ENCODE measurements around the gene CACNA1E. TPM values are rescaled to one million over a fixed set of nuclear protein-coding genes. Genes with fewer than 3 reads are reported as not detected.

CACNA1E gene
- total RNA-seq: not detected

GRCh38 chr1:181483285-181484195, at the start of gene CACNA1E:
TSS of gene CACNA1E (plus strand) at chr1:181483517. CDS start at chr1:181483745, 228 bp downstream.
- Histone ChIP-seq H3K27me3 (peaks cover 16% of the 10 kb centered on the region), H3K36me3 (no peaks in the 10 kb centered on the region), H3K27ac (no peak within 1 kb of the TSS), H3K9me3 (no peaks in the 10 kb centered on the region), H3K4me3 (peak within 1 kb of the TSS; percentile 8 to 20), H3K4me1 (peaks cover 23% of the 10 kb centered on the region)
- DNase-seq (ENCODE audit: extremely low spot score in 2 of 2): no peak
- no peak for TF ChIP-seq POLR2A (IDR thresholded peaks at IDR 0.05)
- no peak for TF ChIP-seq CTCF (IDR thresholded peaks at IDR 0.05)
- TF ChIP-seq POLR2AphosphoS5 (IDR thresholded peaks at IDR 0.05; ENCODE audit: insufficient read depth in 1 of 2, low read depth in 1 of 2): no peak
- intact Hi-C loops (cut with DNase I): loop anchor here (5.0 kb wide), 1 partner anchor 194 kb away; no protein-coding TSS in a partner anchor

GRCh38 chr1:181433931-181434330, 49.4 kb upstream of the CACNA1E start:
- TF ChIP-seq CTCF (IDR thresholded peaks at IDR 0.05) (no peak), POLR2AphosphoS5 (IDR thresholded peaks at IDR 0.05; ENCODE audit: insufficient read depth in 1 of 2, low read depth in 1 of 2) (no peak), POLR2A (IDR thresholded peaks at IDR 0.05) (no peak)
- no peaks in the 10 kb centered on the region for H3K36me3 ChIP-seq
- intact Hi-C loops (cut with DNase I): no loop called here

GRCh38 chr1:181438013-181438412, 45.3 kb upstream of the CACNA1E start:
- no peaks in the 10 kb centered on the region for H3K27me3 ChIP-seq
- H3K36me3 ChIP-seq: no peaks in the 10 kb centered on the region
- no peaks in the 10 kb centered on the region for H3K9me3 ChIP-seq
- H3K4me1 ChIP-seq: no peaks in the 10 kb centered on the region
- H3K4me3 ChIP-seq: no peak overlapping the region
- TF ChIP-seq POLR2A (IDR thresholded peaks at IDR 0.05) (no peak), CTCF (IDR thresholded peaks at IDR 0.05) (no peak), POLR2AphosphoS5 (IDR thresholded peaks at IDR 0.05; ENCODE audit: insufficient read depth in 1 of 2, low read depth in 1 of 2) (no peak)
- intact Hi-C loops (cut with DNase I): no loop called here
- peak in 1 of 2 donors; percentile 46 for DNase-seq (ENCODE audit: extremely low spot score in 2 of 2)
- no peak overlapping the region for H3K27ac ChIP-seq

More at GRCh38 chr1:181433931-181434330, 49.4 kb upstream of the CACNA1E start:
- H3K27ac ChIP-seq: no peak overlapping the region
- no peak overlapping the region for H3K4me3 ChIP-seq
- no peaks in the 10 kb centered on the region for H3K27me3 ChIP-seq
- no peak for DNase-seq (ENCODE audit: extremely low spot score in 2 of 2)
- H3K4me1 ChIP-seq: no peaks in the 10 kb centered on the region
- no peaks in the 10 kb centered on the region for H3K9me3 ChIP-seq

GRCh38 chr1:181440510-181440909, 42.8 kb upstream of the CACNA1E start:
- H3K27ac ChIP-seq: no peak overlapping the region

More at GRCh38 chr1:181440510-181440909, 42.8 kb upstream of the CACNA1E start:
- intact Hi-C loops (cut with DNase I): no loop called here
- Histone ChIP-seq H3K9me3 (no peaks in the 10 kb centered on the region), H3K27me3 (no peaks in the 10 kb centered on the region), H3K4me1 (no peaks in the 10 kb centered on the region), H3K36me3 (no peaks in the 10 kb centered on the region), H3K4me3 (no peak overlapping the region)
- peak; percentile 52 to 77 for DNase-seq (ENCODE audit: extremely low spot score in 2 of 2)
- TF ChIP-seq CTCF (IDR thresholded peaks at IDR 0.05): no peak
- no peak for TF ChIP-seq POLR2AphosphoS5 (IDR thresholded peaks at IDR 0.05; ENCODE audit: insufficient read depth in 1 of 2, low read depth in 1 of 2)
- TF ChIP-seq POLR2A (IDR thresholded peaks at IDR 0.05): no peak
